ENCODE measurements around the gene BBS5.

DNA sequence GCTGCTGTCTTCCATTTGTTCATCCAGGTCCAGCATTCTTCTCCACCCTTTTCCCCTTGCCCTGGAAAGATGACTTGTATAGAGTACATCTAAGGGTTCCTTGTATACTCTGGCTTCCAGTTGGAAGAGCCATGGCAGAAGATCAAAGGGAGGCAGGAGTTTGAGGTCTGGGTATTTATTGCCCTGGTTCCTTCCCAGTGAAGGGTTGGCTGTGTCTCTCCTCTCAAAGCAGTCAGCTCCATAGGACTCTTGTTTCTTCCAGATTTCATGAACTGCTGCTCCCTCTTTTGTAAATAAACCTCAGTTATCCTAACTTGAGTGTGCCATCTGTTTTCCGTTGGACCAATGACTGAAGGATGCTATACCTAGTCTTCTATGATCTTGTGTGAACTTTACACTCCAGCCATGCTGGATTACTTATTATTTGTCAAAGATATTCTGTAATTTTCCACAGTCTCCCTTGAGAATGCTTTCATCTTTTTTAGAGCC is 6.4 kb downstream of the BBS5 start:
- TF ChIP-seq RAD21 (conservative IDR thresholded peaks at IDR 0.05 in 1 of 2, IDR thresholded peaks at IDR 0.05 in 1 of 2): no peak
- TF ChIP-seq JUNB (IDR thresholded peaks at IDR 0.05): no peak
- no peak for TF ChIP-seq SMC3 (IDR thresholded peaks at IDR 0.05)
- TF ChIP-seq, protein P1, sequence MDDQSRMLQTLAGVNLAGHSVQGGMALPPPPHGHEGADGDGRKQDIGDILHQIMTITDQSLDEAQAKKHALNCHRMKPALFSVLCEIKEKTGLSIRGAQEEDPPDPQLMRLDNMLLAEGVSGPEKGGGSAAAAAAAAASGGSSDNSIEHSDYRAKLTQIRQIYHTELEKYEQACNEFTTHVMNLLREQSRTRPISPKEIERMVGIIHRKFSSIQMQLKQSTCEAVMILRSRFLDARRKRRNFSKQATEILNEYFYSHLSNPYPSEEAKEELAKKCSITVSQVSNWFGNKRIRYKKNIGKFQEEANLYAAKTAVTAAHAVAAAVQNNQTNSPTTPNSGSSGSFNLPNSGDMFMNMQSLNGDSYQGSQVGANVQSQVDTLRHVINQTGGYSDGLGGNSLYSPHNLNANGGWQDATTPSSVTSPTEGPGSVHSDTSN (IDR thresholded peaks at IDR 0.05): no peak
- no peak for TF ChIP-seq EP300 (IDR thresholded peaks at IDR 0.05)
- TF ChIP-seq, protein P2, sequence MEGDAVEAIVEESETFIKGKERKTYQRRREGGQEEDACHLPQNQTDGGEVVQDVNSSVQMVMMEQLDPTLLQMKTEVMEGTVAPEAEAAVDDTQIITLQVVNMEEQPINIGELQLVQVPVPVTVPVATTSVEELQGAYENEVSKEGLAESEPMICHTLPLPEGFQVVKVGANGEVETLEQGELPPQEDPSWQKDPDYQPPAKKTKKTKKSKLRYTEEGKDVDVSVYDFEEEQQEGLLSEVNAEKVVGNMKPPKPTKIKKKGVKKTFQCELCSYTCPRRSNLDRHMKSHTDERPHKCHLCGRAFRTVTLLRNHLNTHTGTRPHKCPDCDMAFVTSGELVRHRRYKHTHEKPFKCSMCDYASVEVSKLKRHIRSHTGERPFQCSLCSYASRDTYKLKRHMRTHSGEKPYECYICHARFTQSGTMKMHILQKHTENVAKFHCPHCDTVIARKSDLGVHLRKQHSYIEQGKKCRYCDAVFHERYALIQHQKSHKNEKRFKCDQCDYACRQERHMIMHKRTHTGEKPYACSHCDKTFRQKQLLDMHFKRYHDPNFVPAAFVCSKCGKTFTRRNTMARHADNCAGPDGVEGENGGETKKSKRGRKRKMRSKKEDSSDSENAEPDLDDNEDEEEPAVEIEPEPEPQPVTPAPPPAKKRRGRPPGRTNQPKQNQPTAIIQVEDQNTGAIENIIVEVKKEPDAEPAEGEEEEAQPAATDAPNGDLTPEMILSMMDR (IDR thresholded peaks at IDR 0.05): no peak
- TF ChIP-seq CBX2 (IDR thresholded peaks at IDR 0.05; ENCODE audit: borderline replicate concordance, low read depth): no peak
